HG03103 (cell line): ENCODE measurements around the gene CEP83.

Experiments
- ATAC-seq: cut with Tn5 transposase; IDR thresholded peaks from one replicate; pipeline ENCODE4 v1.9.1; 2021; ENCODE audit warnings: low read depth; ENCODE audit not compliant: unreplicated experiment

CEP83 gene

DNA sequence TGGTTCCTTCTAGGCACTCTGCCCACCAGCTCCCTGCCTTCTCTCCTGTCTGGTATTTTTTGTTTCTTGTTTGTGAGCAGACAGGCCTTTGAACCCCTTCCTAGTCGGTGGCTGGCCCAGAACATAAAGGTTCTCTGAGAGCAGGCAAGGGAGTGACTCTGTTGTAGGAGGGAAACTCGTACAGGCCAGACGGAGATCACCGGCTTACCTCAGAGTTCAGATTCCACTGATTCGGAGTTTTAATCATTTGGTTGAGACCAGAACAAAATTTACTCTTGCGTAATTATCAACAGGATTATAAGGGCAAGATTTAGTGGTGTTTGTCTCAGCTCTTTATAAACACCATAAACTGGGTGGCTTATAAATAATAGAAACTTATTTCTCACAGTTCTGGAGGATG, 182.9 kb downstream of the CEP83 start:
- ATAC-seq, result no peak

DNA sequence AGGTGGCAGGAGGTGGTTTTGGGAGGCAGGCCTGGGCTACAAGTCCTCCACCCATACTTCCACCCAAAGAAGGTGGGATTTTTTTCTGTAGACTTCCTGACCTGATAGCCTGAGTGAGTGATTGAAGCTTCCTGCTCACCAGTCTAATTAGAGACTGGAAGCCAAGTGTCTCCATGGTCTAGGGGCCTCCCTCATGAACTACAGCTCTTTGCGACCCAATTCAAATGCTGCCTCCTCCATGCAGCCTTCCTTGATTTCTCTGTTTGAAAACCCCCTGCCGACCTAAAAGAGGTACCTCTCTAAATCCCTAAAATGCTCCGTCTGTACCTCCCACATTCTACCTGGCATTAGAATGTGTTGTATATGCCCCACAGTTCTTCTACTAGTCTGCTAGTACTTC, 186.4 kb downstream of the CEP83 start:
- no peak for ATAC-seq

DNA sequence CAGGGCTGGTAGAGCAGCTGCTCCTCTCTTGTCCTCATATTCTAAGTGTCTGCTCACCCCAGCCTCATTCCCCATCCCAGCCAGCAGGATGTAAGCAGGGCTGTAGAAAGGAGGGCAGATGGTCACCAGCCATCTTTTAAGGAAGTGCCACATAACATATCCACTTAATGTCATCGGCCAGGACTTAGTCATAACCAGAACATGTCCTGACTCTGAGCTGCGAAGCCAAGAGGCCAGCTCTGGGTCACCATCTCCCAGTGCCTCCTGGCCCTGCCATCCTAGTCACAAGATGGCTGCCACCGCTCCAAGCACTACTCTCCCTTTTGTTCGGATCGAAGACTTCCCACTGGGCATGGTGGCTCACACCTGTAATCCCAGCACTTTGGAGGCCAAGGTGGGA, 187.4 kb downstream of the CEP83 start:
- ATAC-seq, result no peak

DNA sequence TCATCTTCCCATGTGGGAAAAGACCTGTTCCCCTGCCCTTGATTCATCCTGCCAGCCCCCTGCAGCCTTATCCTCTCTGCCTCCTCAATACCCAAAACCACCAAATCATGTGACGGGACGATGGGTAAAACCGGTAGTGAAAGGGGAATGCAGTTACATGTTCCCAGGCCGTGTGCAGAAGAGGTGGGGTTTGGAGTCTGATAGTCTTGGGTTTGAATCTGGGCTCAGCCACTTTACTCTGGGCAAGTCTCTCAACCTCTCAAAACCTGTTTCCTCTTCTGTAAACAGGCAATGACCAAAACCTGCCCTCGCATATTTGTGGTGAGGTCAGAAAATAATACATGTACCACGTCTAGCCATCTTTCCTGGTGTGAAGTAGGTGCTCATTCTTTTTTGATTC, 188.3 kb downstream of the CEP83 start:
- ATAC-seq, result no peak

DNA sequence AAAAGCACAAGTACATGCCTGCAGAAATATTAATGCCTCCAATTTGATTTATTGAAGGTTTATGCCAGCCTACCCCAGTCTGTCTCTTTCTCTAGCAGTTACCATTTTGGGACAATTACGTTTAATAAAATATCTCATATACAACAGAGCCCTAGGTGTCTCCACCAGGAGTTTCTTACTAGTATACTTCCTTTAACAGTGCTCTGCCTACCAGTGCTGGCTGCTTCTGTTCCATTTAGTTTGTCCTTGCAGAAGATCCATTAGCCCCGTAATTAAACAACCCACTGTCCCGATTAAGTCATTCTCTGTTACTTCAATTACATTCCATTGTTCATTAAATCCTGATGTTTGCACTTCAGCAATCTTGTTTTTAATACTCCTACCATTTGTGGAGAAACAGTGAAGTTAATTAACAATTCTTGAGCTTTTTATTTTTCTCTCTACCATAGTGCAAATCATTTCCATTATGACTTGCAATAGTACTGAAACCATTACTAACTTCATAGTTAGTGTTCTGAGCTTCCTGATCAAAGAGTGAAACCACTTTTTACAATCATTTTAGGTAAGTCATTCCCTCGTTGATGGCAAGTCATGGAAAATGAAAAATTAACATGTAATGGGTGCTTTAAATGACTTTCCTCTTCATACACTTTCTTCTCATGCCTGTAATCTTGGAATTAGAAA, 190.2 kb downstream of the CEP83 start:
- ATAC-seq, result no peak

DNA sequence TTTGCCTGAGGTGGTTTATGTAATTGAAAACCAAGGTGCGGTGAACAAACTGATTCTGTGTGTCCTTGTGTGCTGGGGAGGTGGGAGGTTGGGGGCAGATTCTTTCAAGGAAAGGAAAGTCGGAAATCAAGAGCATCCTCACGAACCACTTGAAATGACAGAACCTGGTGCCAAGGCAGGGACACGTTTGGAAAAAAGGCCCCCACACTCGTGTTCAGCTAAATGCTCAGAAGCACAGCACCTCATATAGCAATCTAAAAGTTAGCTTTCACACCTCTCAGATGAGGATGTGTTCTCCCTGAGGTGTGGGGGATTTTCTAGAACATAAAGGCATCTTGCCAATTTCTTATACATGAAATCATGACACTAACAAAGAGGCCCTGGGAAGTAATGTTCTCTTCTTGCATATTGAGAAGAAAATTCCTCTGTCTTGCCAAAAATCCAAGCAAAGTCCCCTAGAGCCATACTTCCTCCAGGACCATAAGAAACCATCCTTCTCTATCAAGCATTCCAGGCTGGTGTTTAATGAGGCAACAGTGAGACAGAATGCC, 191.7 kb downstream of the CEP83 start:
- no peak for ATAC-seq

DNA sequence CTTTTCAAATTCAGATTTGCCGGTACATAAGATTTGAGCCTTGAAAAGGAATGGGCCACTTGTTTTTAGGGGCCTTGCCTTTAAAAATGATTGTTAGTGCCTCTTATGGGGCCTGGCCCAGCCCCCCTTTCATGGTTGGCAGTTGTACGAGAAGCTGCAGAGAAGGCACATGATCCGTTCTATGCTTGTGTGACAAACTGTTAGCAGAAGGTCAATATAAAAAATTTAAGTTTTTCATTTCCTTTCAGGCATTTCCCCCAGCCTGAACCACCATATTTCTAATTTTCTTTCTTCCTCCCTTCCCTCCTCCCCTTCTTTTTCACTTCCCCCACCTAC, 192.2 kb downstream of the CEP83 start:
- ATAC-seq, result no peak

DNA sequence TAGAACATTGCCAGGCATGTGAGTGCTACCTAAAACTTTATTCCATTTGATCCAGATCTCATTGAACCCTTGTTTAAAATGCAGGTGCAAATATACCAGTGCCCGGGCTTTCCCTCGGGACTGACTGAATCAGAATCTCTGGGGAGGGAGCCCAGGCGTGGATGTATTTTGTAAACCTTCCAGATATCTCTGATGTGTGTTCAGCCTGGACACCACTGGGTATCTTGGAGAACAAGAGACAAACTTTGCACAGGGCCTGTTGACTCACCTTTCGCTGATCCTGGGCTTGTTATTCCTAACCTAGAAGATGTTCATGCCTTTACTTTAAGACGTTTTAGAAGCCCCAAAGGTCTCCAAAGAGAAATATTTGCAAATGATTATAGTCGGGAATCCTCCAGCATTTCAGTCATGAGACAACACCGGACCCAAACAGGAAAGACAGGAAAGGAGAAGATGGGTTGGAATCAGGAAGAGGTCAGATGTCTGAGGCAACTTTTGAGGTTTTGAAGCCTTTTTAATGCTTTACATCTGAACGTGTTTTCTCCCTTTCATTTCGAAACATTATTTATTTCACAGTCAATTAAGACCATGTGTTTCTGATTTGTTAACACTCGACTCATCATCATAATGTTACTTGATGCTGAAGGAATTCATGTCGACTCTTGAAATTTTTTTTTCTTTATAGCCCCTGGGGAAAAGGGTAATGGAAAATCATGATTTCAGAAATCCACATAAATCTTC, 192.7 kb downstream of the CEP83 start:
- ATAC-seq, result no peak

DNA sequence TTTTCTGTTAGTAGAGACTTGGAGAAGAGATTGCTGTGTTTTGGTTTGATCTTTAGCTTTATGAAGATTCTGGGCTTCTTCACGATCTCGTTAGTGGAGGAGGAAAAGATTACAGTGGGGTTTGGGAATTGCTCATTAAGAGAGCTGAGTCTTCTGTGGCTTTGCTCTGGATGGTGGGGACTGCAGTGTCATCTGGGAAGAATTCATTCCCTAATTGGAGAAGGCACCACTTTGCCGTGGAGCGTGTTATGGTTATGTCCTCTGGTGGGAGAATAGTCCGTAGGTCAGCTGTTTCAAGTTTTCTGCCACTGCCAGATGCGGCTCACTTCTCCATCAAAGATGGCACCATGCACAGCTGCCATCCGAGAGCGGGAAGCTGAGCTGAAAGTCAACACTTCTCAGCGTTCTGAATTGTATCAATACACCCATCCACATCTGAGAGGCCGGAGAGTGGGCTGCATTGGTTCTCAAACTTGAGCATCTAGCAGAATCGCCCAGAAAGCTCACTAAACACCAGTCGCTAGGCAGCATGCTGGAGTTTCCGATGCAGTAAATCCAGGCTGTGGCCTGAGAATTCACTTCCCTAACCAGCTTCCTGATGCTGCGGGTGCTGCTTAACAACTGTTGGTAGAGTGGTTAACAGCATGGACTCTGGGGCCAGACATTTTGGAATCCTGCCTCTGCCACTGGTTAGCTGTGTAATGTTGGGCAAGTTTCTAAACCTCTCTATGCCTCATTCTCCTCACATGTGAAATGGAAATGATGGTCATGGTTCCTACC, 193.5 kb downstream of the CEP83 start:
- ATAC-seq, result no peak

DNA sequence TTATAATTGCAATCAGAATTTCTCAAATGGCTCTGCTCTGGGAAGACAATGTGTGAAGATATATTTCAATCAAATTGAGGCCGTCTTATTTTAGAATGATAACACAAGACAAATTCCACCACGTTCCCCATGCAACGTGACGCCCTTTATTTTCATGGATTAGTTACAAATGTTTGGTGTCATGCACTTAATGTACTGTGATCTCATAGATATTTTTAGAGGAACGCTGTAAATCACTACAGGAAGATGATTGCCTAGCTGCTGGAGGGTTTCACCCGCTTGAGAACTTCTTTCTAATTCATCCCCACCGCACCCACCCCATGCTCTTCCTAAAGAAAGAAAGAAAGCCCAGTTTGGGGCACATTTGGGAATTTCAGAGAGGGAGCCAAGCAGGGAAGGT, 194.1 kb downstream of the CEP83 start:
- ATAC-seq, result no peak

DNA sequence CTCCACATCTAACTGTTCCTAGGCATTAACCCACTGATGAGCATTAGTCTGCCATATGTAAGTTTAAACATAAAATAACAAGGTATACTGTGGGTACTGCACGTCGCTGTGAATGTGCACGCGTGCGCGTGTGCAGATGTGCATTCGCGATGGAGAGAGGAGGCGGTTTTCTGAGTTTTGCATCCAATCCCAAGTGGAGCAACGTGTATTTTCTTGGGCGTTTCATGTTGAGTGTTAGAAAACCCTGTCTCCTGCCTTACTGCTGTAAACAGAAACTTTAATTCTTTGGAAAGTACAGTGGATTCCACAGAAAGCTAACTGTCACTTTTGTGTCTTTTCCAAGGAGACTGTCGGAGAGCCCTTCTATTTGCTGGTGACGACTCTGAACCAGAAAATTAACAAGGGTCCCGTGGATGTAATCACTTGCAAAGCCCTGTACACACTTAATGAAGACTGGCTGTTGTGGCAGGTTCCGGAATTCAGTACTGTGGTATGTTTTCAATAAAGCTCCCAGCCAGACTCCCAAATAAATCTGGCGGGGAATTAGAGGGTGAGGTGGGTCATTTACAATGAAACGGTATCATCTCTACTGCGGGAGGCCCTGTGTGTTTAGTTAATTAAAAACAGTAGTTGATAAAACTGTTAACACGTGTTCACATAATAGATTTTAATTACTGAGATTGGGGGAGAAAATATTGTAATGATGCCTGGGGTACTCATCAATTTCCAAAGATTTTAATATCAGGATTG, 194.8 kb downstream of the CEP83 start:
- no peak for ATAC-seq

DNA sequence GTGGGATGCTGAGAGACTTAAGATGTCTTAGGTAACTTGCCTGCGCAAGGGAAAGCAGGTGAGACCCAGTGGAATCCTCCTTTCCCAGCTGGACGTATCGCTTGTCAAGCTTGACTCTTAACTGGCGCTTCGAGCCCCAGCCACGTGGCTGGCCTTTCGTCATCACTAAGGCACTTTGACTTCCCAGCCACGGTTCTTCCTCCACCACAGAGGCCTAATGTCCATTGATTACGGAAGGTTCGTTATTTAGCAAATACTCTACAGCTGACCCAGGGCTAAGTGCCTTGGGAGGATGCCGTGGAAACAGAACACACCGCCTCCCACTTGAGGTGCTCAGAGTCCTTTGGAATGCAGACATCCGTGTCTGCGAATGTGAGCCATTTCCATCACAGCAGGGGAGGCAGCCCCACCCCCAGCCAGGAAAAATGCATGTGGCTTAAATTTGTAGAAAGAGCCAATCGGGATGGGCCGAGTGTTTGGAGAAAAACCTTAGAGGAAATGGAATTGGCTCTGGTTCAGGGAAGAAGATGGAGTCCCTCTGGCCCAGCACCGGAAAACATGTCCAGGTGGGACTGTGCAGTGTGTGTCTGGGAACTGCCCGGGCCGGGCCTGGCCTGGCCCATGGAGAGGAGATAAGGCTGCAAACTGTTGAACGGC, 195.6 kb downstream of the CEP83 start:
- ATAC-seq, result no peak

DNA sequence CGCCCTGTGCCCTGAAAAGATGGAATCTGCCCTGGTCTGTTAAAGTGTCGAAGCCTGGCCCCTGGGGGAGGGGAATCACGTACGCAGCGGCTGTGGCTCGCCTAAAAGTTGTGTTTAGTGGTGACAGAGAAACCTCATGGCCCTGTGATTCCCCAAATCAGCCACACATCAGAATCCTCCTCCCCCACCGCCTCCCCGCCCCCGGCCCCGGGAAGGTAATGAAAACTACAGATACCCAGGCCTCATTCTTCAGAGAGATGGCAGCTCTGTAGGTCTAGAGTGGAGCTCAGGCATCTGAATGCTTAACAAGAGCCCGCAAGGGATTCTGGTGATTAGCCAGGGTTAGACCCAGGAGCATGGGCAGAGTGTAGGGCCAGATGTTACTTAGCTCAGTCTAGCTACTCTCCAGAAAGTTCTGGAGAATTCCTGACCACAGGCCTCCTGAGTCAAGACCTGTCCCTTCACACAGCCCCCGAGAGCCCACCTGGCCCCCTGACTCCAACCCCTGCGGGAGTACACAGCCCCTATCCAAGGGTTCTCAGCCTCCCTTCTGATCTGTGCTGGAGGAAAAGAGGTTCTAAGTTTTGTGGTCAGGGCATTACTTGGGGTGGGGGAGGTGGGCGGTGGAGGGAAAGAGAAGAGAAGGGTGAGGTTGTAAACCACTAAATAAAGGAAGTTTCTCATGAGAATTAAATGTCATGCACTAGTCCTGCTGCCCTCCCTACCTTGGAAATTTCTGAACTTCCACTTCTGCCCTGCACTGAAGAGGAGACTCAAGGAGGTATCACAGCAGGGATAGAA, 196.5 kb downstream of the CEP83 start:
- no peak for ATAC-seq

DNA sequence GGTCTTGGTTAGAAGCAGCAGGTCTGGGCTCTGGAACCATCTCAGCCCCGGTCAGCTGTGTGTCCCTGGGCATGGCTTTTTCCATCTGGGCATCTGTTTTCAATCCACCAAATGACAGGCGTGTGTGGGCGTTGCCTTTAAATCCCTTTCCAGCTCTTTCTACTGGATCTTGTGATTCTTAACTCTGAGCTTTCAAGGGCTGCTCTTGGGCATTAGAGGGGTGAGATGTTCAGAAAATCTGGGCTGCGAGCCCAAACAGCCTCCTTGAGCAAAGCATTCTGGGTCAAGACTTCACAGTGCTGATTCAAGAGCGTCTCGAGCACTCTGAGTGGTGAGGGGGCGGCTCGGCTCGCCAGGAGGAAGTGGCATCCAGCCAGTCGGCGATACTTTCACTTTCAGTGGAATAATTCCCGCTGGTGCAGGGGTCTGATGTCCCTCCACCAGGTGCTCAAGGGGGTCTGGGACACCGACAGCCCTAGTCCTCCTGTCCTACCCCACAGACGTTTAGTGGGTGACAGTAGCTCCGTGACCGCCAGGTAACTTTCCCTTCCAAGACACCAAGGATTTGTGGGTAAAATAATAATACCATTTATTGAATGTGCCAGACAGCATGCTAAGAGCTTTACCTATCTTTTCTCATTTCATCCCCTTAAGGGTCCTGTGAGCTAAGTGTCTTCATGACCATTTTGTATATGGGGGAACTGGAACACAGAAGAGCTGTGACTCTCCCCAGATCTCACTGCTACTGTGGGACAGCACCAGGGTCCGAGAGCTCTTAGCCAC, 197.2 kb downstream of the CEP83 start:
- ATAC-seq, result peak; percentile 54

DNA sequence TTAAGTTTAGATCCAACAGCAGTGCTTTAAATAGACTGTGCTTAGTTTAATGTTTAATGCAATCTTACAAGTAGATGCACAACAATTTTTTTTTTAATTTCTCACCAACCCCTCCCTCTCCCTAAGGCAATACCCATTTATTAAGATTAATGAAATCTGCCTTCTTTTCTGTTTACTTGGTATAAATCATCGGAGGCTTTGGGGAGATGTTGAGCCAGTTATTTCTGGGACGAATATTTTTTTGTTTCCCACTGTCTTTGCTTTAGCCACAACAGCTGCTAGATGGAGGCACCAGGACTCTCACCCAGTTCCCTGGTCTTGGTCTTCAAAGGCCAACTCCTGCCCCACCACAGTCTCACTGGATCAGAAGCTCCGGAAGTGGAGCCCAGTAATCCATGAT, 197.9 kb downstream of the CEP83 start:
- no peak for ATAC-seq

DNA sequence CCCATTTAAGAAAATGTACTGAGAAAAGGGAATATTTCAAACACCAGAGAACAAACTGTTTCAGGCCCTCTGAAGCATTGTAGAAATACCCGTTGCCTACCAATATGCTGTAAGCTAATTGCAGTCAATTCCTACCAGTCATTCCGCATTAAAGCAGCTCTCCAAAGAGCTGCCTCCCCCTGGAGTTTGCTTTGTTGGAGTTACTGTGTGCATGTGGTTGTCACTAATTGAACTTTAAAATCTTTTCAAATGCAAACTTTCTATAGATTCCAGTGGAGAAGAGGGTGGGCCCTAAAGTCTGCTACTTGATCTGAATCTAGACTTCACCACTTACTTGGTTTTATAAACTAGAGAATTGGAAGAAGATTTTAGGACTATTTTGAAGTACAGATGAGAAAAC, 198.5 kb downstream of the CEP83 start:
- ATAC-seq, result no peak

DNA sequence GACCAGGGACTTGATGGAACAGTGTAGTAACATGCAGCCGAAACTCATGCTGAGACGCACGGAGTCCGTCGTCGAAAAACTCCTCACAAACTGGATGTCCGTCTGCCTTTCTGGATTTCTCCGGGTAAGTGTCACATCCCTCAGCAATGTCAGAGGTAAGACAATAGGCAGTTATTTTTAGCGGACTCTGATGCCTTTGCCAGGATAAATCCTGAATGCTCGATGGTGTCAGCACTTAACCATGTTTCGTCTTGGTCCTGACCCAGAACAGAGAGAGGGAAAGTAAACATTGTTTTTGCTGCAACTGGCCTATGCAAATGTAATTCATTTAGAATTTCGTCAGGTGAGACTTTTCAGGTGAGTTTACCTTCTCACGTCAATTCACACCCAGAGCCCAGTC, 198.9 kb downstream of the CEP83 start:
- ATAC-seq, result no peak

DNA sequence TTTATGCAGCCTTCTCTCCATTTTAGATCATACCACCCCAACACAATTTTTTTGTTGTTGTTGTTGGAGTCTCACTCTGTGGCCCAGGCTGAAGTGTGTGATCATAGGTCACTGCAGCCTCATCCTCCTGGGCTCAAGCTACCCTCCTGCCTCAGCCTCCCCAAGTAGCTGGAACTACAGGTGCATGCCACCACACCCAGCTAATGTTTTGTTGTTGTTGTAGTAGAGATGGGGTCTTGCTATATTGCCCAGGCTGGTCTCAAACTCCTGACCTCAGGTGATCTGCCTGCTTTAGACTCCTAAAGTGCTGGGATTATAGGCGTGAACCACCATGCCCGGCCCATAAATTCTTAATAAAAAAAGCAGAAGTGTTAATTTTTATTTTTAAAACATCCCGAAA, 199.7 kb downstream of the CEP83 start:
- ATAC-seq, result no peak

DNA sequence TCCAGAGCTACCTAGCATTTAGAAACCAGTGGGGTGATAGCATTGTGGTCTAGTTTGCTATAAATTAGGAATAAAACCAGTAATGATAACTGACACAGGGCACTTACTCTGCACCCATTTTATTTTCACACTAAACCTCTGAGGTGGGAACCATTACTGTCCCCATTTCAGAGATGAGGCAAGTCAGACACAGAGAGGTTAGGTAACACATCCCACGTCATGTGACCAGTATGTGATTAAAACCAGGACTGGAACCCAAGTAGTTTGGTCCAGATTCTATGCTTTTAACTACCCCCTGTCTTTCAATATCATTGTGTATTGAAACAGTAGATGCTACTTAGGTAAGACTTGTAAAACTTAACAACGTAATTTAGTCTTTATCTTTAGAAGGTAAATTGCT, 201.1 kb downstream of the CEP83 start:
- ATAC-seq, result no peak
